GM10847 (cell line): ENCODE data around the gene IRS2.

Source experiments
- POLR2A ChIP-seq: IDR thresholded peaks from 2 replicates; pipeline ENCODE4 v1.6.1; 2011; ENCODE audit not compliant: insufficient read length; ENCODE audit errors: extremely low read depth

IRS2 gene, protein sequence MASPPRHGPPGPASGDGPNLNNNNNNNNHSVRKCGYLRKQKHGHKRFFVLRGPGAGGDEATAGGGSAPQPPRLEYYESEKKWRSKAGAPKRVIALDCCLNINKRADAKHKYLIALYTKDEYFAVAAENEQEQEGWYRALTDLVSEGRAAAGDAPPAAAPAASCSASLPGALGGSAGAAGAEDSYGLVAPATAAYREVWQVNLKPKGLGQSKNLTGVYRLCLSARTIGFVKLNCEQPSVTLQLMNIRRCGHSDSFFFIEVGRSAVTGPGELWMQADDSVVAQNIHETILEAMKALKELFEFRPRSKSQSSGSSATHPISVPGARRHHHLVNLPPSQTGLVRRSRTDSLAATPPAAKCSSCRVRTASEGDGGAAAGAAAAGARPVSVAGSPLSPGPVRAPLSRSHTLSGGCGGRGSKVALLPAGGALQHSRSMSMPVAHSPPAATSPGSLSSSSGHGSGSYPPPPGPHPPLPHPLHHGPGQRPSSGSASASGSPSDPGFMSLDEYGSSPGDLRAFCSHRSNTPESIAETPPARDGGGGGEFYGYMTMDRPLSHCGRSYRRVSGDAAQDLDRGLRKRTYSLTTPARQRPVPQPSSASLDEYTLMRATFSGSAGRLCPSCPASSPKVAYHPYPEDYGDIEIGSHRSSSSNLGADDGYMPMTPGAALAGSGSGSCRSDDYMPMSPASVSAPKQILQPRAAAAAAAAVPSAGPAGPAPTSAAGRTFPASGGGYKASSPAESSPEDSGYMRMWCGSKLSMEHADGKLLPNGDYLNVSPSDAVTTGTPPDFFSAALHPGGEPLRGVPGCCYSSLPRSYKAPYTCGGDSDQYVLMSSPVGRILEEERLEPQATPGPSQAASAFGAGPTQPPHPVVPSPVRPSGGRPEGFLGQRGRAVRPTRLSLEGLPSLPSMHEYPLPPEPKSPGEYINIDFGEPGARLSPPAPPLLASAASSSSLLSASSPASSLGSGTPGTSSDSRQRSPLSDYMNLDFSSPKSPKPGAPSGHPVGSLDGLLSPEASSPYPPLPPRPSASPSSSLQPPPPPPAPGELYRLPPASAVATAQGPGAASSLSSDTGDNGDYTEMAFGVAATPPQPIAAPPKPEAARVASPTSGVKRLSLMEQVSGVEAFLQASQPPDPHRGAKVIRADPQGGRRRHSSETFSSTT (N-terminal part only)

DNA sequence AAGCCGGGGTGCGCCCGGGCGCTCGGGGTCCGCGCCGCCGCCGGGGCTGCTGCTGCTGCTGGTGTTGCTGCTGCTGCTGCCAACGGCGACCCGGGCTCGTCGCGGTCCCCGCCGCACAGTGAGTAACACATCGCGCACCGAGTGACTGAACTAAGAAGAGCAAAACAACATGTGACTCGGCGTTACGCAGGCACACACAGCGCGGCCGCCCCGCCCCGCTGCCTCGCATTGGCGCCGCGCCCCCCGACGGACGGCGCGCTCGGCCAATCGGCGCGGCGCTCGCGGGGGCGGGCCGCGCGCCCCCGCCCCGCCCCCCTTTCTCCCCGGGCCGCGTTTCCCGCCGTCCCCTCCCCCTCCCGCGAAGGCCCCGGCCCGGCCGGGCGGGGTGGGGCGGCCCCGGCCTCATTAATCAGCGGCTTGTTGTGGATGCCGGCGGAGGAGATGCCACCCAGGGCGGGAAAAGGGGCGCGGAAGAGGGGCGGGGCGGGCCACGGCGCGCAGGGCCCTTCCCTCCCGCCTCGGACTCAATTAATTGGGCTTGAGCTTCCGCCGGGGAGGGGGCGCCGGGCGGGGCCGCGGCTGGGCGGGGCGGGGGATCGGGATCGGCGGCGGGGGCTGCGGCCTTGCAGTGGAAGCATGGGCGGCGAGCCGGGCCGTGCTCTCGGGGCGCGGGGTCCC lies at the start of gene IRS2:
IRS2 (minus strand) TSS at position 127 of the 678 bp plus-strand sequence. CDS start 530 bp downstream, outside the sequence.
- TF ChIP-seq POLR2A: no peak

DNA sequence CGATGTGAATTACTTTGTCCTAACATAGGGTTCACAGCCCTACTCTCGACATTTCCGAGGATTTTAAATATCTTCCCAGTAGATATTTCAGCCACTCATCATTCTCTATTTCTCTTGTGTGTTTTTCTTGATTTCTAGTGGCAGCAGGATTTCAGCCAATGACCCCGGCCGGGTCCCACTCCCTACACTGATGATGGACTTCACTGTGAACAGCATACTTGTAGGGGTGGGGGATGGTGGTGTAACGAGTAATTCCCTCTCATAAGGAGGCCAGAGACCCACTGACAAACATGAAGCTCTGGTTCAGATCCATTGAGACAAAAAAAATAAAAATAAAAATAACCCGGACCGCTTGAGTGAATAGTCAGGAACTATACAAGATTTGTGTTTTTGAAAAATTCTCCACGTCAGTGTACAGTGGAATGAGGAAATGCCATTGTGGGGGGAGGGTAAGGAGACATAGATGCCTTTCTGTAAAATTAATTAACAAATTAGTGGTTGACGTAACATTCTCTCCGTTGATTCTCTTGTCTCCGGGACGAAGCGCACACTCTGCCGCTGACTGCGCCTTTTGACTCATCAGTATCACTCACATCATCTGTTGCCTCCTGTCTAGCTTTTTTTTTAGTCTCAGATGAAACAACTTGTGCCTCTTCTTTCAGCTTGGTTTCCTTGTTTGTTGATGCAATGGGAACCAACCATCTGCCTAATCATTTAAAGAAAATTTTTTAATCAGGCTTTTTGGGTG lies 48.8 kb upstream of the IRS2 start:
- no peak for TF ChIP-seq POLR2A

DNA sequence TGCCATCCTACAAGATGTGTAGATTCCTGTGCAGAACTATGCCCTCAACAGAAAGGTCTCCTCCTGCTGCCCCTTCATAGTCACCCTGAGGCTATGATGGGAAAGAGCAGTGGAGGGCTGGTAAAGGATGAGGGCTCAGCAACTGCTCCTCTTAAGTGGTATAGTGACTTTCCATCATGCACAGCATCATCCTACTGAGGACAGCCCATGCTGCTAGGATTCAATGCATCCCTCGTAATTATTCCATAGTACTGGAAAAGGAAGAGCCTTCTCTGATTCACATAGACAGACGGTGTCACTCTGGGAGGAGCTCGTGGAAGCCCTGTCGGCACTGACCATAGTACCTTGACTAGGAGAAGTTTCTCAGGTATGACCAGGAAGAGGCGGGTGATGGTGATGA lies 47.6 kb upstream of the IRS2 start:
- TF ChIP-seq POLR2A: no peak

DNA sequence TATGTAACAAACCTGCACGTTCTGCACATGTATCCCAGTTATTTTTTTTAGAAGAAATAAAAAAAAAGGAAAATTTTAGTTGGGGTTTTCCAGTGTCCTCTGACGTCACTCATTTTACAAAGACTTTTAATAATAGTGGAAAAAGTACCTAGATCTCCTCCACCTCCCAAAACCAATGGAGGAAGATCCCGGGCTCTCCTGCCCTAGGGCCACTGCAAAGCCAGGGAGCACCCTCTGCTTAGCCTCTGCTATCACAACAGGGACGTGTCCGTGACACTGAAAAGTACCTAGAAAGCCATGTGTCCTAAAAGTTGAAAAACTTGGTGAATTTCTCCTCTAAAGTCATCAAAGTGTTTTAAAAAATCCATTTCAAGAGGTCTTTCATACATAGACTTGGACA lies 46.7 kb upstream of the IRS2 start:
- TF ChIP-seq POLR2A: no peak

DNA sequence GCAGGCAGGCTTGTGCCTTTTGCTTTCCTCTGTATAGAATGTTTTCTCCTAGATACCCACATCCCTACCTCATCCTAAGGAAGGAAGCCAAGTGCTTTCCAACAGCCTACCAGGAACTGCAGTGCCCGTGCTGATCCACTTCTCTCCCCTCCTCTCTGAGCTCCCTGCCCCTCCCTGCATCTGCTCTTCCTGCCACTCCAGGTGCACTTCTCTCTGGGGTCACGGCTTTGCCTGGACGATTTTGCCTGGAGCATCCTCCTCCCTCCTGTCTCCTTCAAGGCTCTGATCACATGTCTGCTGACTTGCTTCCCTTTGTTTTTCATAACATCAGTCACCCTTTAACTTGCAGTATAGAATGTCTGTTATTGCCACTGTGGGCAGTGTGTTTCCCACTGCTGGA lies 34.7 kb upstream of the IRS2 start:
- TF ChIP-seq POLR2A: no peak

DNA sequence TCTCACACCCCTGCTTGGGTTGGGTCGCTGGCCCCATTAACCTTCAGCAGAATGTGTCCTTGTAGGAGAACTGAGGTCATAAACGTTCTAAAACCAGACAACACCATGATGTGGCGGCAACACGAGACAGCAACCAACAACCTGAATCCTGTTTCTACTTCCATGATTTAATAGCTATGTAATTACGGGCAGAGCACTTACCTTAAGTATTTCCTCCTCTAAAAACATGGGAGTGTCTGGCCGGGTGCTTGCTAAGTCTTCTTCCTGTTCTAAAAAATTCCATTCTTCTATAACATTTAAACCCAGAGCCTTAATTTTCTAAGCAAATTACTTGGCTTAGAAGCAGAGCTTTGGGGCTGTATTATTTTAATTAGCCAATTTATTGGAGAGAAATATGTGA lies 33.5 kb upstream of the IRS2 start:
- TF ChIP-seq POLR2A: no peak

DNA sequence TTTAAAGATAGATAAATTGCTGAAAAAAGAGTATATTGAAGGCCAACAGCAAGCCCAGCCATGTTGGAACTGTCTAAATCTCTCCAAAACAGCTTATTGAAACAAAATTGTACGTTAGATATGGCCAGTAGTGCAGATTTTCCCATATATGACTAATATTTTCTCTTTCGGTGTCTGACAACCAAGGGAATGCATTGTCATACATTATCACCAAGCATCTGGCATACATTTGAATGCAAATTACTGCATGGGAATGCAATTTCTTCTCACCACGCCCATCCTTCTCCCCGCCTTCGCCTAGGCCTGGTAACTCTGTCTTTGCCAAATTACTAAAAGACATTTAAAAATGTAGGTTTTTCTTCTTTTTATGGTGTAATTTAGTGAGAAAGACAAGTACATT lies 32.5 kb upstream of the IRS2 start:
- no peak for TF ChIP-seq POLR2A

DNA sequence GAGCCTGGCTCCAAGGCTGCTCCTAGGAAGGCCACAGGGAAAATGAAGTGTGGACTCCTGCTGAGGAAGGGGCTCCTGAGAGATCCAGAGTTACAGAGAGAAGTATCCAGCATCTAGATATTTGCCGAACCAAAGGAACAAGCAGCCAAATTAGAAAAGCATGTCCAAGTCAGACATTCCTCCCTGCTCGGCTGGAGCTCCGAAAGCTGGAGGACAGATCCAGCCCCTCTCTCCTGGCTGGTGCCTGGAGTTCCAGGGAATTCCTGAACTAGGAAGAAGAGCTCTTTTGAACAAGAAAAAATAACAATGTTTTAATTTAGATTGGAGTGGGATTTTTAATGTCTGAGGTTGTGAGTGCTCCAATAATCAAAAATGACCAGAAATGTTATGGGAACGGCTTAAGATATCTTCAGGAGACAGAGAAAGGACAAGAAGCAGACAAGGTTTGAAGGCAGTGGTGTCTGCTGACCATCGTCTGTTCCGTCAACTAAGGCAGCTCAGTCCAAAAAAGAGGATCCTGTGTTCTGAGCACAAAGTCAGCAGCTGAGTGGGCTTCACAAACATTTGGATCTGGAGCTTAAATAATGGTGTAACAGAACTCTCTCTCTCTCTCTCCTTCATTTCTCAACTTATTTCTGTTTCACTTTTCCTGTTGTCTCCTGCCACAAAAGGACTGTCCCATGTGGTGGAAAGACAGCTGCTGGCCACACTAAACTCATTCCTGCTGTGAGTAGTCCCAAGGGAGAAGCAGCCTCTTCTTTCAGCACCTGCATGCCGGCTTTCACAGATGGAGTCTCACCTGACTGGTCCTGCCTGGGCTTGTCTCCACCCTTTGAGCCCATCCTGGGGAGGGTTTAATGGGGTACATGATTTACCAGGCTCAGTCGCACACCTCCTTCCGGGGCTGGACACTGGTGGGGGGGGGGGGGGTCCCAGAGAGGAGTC lies 31.5 kb upstream of the IRS2 start:
- no peak for TF ChIP-seq POLR2A

DNA sequence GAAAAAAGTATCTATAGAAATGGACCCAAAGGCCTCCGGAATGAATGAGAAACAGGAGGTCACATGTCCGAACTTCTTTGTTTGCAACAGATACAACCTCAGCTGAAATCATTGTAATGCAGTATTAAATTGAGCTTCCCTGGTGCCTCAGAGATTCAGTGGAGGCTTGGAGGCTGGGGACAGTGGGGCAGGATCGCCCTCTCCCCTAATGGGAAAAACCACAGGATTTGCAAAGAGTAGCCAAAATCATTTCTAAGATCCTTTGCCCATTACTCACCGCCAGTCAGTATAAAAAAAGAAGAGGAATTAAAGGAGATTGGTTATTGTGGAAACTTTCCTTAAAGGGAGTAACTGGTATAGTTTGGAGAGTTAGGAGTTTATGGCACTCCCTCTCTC lies 30.4 kb upstream of the IRS2 start:
- TF ChIP-seq POLR2A: no peak

DNA sequence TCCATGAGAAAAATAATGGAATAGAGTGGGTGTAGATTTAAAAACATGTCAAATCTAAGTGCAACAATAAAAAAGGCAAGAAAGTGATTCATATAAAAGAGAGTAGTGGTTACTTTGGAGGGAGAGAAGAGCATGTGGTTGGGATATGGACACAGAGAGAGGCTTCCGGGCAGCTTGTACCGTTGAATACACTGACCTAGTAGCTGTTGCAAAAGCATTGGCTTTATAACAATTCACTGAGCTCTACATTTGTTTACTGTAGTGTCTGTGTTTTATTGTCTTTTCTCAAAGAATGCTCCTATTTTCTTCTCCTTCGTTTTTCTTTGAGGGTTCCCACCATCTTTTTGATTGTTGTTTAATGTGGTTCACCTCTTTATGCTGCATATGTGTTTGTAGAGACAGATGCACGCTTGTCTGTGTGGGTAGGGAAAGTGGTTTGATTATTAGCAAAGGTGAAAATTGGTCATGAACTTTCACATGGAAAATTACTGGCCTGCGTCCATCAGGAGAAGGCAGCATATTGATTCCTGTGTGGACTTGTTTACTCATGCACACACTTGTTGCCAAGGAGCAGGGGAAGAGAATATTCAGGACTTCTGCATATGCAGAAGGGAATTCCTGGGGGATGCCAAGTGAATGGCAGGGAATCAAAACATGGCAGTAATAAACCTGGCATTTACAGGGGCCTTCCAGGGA lies 29.9 kb upstream of the IRS2 start:
- no peak for TF ChIP-seq POLR2A

DNA sequence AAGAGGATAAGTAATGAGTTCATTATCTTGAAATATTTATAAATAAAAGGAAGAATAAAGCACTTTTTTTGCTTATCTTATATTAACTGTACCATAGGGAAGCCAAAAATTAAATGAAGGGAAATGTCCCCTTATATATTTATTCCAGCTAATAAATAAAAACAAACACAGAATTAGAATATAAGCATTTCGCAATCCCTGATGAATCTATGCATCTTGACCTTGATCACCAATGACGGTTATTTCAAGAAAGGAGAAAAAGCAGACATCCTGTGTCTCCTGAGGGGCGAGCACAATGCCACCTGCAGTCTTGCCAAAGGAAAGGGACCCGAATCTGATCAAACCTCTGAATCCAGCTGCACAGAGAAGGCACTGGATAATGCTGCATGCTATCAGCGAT lies 29.3 kb upstream of the IRS2 start:
- no peak for TF ChIP-seq POLR2A

DNA sequence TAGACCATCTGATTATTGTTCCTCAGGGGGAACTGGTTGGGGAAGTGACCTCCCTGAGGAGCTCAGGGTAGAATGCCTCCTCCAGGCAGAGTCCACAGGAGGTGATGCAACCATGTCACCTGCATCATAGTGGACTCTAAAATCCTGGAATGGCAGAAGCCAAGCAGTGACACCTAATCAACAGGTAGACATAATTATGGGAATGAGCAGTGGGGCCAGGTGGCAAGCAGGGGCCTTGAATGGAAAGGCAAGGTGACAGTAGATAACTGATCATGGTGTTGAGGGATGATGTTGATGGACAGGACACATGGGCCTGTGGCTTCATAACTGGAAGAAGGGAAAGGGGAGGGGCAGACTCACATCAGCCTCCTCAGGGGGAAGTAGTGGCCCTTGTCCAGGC lies 27.3 kb upstream of the IRS2 start:
- no peak for TF ChIP-seq POLR2A

DNA sequence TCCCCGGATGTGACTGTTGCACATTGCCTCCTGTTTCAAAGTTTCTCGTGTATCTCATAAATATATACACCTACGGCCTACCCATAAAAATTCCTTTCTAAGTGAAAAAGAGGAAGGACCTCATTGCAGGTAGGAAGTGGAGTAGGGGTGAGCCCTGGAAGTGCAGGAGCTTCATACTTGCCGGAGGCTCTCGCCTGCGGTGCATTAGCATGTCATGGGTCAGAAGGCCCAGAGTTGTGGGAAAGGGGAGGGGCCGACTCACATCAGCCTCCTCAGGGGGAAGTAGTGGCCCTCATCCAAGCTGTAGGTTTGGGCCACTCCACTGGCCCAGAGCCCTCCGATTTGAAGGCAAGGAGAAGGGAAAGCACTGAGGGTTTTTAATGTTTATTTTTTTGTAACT lies 26.0 kb upstream of the IRS2 start:
- TF ChIP-seq POLR2A: no peak
